HG02798 (cell line): ENCODE measurements around the gene ST3GAL5.
A peak's percentile ranks its signal among the peaks of the same experiment; 100 is the strongest.

Experiments used
- ATAC-seq: cut with Tn5 transposase; IDR thresholded peaks from one replicate; pipeline ENCODE4 v1.9.1; 2021; ENCODE audit warnings: mild to moderate bottlenecking; ENCODE audit not compliant: unreplicated experiment, poor library complexity

ST3GAL5 gene

GRCh38 chr2:85867556-85868292 is 21.1 kb downstream of the ST3GAL5 start:
- no peak for ATAC-seq

DNA sequence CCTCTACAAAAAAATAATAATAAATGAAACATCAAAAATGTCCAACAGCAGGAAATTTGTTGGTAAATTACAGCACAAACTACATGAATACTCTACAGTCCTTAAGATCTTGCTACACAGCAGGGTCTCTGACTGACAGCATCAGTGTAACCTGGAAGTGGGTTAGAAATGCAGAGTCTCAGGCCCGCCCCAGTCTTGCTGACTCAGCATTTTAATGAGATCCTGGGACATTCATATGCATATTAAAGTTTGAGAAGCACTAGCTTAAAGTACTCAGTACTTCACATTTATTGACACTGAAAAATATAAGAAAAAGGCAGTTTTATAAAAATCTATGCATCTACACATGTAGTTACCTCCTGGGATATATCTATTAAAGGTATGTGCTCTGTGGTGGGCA is 21.7 kb downstream of the ST3GAL5 start:
- no peak for ATAC-seq

DNA sequence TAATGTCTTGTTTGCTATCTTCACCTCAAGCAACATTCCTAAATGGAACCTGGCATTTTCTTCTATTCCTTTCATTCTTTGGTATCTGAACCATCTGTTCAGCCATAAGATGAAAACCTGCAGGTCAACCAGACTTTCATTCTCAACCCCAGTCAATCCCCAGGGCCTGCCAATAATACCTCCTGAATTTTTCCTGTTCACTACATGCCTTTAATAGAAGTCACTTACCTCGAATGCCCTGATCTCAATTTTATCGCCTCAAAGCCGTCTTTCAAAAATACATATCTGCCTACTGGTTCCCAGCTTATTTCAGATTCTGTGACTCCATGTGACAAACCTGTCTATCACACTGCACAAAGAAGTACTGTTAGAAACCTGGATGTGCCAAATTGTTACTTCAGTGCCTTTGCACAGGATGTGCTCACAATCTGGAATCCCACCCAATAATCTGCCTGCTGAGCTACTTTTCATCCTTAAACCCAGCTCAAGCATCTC is 22.6 kb downstream of the ST3GAL5 start:
- no peak for ATAC-seq

DNA sequence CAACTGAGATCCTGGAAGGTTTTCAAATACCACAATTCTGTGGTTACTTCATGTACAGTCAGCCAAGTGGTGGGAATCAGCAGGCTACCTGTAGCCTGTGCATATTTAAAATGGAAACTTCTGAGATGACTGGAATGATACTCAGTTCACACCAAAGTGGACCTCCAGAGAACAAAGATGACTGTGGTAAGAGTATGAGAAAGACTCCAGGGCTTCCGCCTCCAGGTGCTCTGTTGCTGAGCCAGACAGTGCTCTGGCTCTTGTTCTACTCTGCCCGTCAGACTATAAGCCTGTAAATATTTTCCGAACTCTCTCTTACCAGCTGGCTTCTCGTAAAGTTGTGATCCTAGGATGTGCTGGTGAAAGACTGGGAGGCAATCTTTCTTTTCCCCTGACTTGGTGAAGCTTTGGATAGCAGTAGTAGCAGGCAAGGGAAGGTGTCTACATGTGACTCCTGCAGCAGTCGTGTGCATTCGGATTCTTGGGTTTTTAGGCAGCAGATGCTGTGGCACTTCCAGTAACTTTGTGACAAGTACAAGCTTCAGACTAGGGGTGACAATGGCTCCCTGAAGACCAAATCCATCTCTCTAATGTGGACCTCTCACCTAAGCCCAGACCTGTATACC is 23.1 kb downstream of the ST3GAL5 start:
- ATAC-seq: peak; percentile 86

- no peak for ATAC-seq
These were observed 24.1 kb downstream of the ST3GAL5 start for GRCh38 chr2:85864654-85865053.

- ATAC-seq: no peak
These were observed 26.4 kb downstream of the ST3GAL5 start for GRCh38 chr2:85862426-85862825.

DNA sequence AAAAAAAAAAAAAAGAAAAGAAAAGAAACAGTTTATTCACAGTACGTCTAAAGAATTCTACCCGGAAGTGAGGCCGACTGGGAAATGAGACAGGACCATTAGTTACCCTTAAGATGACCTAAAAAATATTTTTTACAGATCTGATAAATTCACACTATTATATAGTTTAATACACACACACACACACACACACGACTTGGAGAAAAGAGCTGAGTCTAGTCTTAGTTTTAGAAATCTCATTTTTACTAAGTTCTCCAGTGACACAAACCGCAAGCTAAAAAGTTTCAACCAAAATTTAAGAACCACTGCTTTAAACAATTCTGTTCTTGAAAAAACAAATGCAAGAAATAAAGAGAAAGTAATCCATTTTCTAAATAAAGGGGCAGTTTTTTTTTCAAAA is 27.1 kb downstream of the ST3GAL5 start:
- no peak for ATAC-seq

GRCh38 chr2:85861180-85861579 is 27.6 kb downstream of the ST3GAL5 start:
- ATAC-seq: peak; percentile 49

GRCh38 chr2:85858841-85859240 is 29.9 kb downstream of the ST3GAL5 start:
- no peak for ATAC-seq

GRCh38 chr2:85854897-85855296 is 33.9 kb downstream of the ST3GAL5 start:
- ATAC-seq: no peak

GRCh38 chr2:85854166-85854509 is 34.7 kb downstream of the ST3GAL5 start:
- ATAC-seq: no peak

- ATAC-seq: peak; percentile 6
These were observed 35.2 kb downstream of the ST3GAL5 start for GRCh38 chr2:85853499-85854165.

GRCh38 chr2:85852937-85853498 is 35.8 kb downstream of the ST3GAL5 start:
- ATAC-seq: peak; percentile 70

- ATAC-seq: no peak
These were observed 36.5 kb downstream of the ST3GAL5 start for GRCh38 chr2:85852152-85852840.

DNA sequence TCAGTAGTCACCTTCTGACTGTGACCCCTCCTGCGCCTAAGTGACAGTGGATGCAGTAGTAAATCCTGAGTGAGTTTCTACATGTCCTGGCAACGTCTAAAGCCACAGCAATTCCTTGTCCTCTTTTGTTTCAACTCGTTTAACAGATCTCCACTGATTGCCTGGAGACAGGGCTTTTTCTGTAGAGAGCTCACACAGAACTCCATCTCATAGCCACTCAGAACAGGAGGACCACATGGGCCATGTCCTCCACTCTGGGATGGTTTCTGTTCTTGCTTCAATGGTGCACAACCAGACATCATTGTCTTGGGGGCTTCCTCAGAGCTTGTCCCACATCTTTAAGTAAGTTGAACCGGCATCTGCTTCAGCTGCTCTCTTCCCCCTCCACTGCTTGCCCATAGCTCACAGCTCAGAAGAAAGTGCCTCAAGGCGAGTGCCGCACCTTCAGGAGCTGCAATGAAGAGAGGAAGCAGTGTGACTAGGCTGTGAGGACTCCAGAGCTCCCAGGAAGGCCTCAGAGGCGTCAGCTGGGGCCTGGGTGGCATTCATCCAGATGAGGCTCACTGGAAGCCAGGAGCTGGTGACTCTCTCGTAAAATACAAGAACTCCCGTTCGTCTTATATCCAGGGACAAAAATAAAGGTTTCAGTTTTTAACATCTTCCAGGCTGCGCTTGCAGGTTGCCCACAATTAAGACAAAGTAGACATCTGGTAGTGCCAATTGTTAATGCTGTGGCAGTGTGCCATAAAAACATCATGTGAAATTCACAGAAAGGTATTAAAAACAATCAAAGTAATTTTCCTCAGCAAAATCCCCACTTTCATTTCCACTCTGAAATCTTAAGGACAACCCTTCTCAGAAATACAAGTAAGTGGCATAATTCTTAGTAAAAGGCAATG is 37.3 kb downstream of the ST3GAL5 start:
- no peak for ATAC-seq

GRCh38 chr2:85850451-85850850 is 38.3 kb downstream of the ST3GAL5 start:
- no peak for ATAC-seq

DNA sequence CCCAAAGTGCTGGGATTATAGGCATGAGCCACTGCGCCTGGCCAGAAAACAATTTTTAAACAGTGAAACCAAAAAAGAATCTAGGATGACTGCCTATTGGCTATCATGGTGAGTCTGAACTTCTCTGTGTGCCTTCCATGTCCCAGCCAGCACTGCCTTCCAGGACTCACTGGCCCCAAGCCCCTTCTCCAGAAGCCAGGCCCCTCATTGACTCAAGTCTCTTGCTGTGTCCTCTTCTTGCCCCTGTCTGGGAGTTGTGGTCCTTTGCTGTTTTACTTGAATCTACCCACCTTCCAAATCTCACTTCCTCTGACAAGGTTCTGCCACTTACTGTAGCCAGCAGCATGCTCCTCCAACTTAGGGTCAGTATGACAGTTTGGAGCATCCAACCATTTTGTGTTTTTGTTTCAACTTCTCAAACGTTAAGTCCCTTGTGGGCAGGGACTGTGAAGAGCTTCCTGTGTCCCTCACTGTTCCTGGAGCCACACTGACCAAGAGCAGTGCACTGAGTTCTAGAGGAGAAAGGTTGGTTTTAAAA is 41.7 kb downstream of the ST3GAL5 start:
- ATAC-seq: no peak

GRCh38 chr2:85846411-85846810 is 42.4 kb downstream of the ST3GAL5 start:
- no peak for ATAC-seq

DNA sequence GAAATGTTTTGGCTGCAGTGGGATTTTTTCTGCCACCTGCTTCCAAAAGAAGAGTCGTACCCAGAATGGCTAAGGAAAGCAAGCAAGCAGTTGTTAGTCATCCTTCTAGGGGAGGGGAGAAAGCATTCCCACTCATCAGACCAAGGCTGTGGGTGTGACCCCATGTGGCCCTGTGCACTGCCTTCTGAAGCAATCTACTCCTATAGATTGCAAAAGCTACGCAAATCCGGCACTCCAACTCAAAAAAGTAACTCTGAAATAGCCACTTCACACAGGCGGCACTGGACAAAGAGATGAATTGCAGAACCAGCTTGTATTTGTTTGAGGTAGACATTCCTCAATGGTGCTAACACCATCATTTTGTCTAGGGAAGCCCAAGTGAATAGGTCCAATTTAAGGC is 44.3 kb downstream of the ST3GAL5 start:
- no peak for ATAC-seq
